K562 (cell line): ENCODE measurements around the gene DCAF6. TPM values are rescaled to one million over a fixed set of nuclear protein-coding genes. Genes with fewer than 3 reads are reported as not detected.

Source experiments
- ATAC-seq: fragments of 200-7000 bp; cut with Tn5 transposase; 3 replicates; pipeline ENCODE4 v1.9.1; 2020; ENCODE audit warnings: moderate library complexity
- BruUV-seq: library from RNA; stranded (reverse); fragments of 400-500 nt; replicated peaks from 2 replicates; lab custom pipeline; 2021; lab: Mats Ljungman, UMichigan
- CTCF ChIA-PET: fragments of 300-600 bp; formaldehyde crosslinking; extraction: SDS; loops from one replicate; lab custom pipeline; 2021; ENCODE audit warnings: low intra/inter-chr PET ratio; lab: Yijun Ruan, JAX
- POLR2A ChIA-PET: fragments of 300-600, 350-650 bp; sonication (Branson Sonifier 250); formaldehyde crosslinking; extraction: SDS; loops from one replicate; lab custom pipeline; 2021; ENCODE audit warnings: antibody characterized with exemption, inconsistent platforms; lab: Yijun Ruan, JAX
- DNase-seq, 4 experiments: peaks; one replicate each; pipeline versions ENCODE4 v3.0.0 to v3.0.0-alpha.2; 2011 to 2018; ENCODE audit warnings: low spot score in 3 of 4, mixed read lengths in 3 of 4; ENCODE audit errors: extremely low read depth in 1 of 4
- FAIRE-seq: peaks from 2 replicates; lab custom pipeline; 2011; peaks lifted over from hg19 to GRCh38; lab: Jason Lieb, UNC
- H2AFZ ChIP-seq: 2 replicates; pipeline ENCODE4 v1.6.0; 2011; ENCODE audit warnings: low read depth, low read length, control low read depth, inconsistent platforms
- H3K27ac ChIP-seq: fragments of 200-600 bp; 3 replicates; pipeline ENCODE4 v1.8.0; 2011; ENCODE audit warnings: low read depth, mild to moderate bottlenecking, control low read depth, inconsistent platforms, low read length, moderate library complexity, mixed read lengths; ENCODE audit errors: extremely low read depth
- H3K27me3 ChIP-seq, 2 experiments: fragments of 300-600 bp in 1 of 2; 2 replicates in 1 of 2; 3 replicates in 1 of 2; pipeline versions ENCODE4 v1.6.0 to v1.8.0; 2011; ENCODE audit warnings: inconsistent platforms in 2 of 2, low read length in 2 of 2, mild to moderate bottlenecking in 1 of 2, mixed read lengths in 1 of 2, moderate library complexity in 1 of 2; ENCODE audit not compliant: control insufficient read depth in 2 of 2, insufficient read depth in 2 of 2
- H3K36me3 ChIP-seq: fragments of 300-600 bp; 3 replicates; pipeline ENCODE4 v1.8.0; 2011; ENCODE audit warnings: mild to moderate bottlenecking, low read length, inconsistent platforms; ENCODE audit not compliant: control insufficient read depth, insufficient read depth
- H3K4me1 ChIP-seq, 2 experiments: fragments of 200-600 bp in 1 of 2; replicated peaks in 1 of 2; 2 replicates in 1 of 2; 3 replicates in 1 of 2; pipeline versions ENCODE4 v1.5.1 to v1.8.0; 2011; ENCODE audit warnings: inconsistent platforms in 2 of 2, low read length in 2 of 2, mild to moderate bottlenecking in 1 of 2, mixed read lengths in 1 of 2, moderate library complexity in 1 of 2; ENCODE audit not compliant: control insufficient read depth in 2 of 2, insufficient read depth in 2 of 2
- H3K4me2 ChIP-seq: 2 replicates; pipeline ENCODE4 v1.6.1; 2011; ENCODE audit warnings: low read length, control low read depth, inconsistent platforms, mixed read lengths; ENCODE audit not compliant: insufficient read depth
- H3K4me3 ChIP-seq: fragments of 200-600 bp; sonication (generic), shearing (Covaris generic); 2 replicates; pipeline ENCODE4 v1.5.1; 2016; ENCODE audit warnings: control low read depth, inconsistent platforms
- H3K79me2 ChIP-seq: fragments of 200-600 bp; 3 replicates; pipeline ENCODE4 v1.8.0; 2011; ENCODE audit warnings: low read length, inconsistent platforms; ENCODE audit not compliant: control insufficient read depth, insufficient read depth
- H3K9ac ChIP-seq, 2 experiments: 2 replicates each; pipeline versions ENCODE4 v1.6.0 to v1.6.1; 2011; ENCODE audit warnings: low read depth in 2 of 2, low read length in 2 of 2, control low read depth in 1 of 2, inconsistent platforms in 1 of 2, mild to moderate bottlenecking in 1 of 2, mixed read lengths in 1 of 2; ENCODE audit not compliant: insufficient read depth in 1 of 2
- H3K9me1 ChIP-seq: one replicate; pipeline ENCODE4 v1.6.0; 2011; ENCODE audit warnings: inconsistent platforms, mild to moderate bottlenecking, low read length, moderate library complexity; ENCODE audit not compliant: control insufficient read depth, insufficient read depth
- H3K9me3 ChIP-seq: replicated peaks from 2 replicates; pipeline ENCODE4 v1.5.1; 2011; ENCODE audit warnings: low read depth, low read length, inconsistent platforms; ENCODE audit not compliant: control insufficient read depth, insufficient read depth
- H4K20me1 ChIP-seq: replicated peaks from 2 replicates; pipeline ENCODE4 v1.6.1; 2011; ENCODE audit warnings: low read length, inconsistent platforms, mixed read lengths; ENCODE audit not compliant: control insufficient read depth, insufficient read depth
- AFF4 ChIP-seq: sonication (generic); formaldehyde crosslinking; IDR thresholded peaks from 2 replicates; pipeline ENCODE4 v1.8.0; 2023; ENCODE audit warnings: mild to moderate bottlenecking, missing genetic modification reagents
- ARNT ChIP-seq, 2 experiments: fragments of 450-650 bp; IDR thresholded peaks; 2 replicates each; pipeline ENCODE4 v1.6.1; 2016; ENCODE audit warnings: mild to moderate bottlenecking in 1 of 2
- ATF1 ChIP-seq, 2 experiments: fragments of 450-650 bp in 1 of 2; IDR thresholded peaks; 2 replicates each; pipeline ENCODE4 v1.6.1; 2016; ENCODE audit warnings: missing compliant biosample characterization in 1 of 2, missing genetic modification characterization in 1 of 2
- ATF7 ChIP-seq: fragments of 450-650 bp; IDR thresholded peaks from 2 replicates; pipeline ENCODE4 v1.7.1; 2014; ENCODE audit warnings: mild to moderate bottlenecking, moderate library complexity
- CSDE1 ChIP-seq, 2 experiments: fragments of 450-650 bp; IDR thresholded peaks; 2 replicates each; pipeline ENCODE4 v1.6.1; 2016; ENCODE audit warnings: mild to moderate bottlenecking in 1 of 2
- EP400 ChIP-seq: fragments of 450-650 bp; IDR thresholded peaks from 2 replicates; pipeline ENCODE4 v1.6.1; 2017; ENCODE audit warnings: antibody characterized with exemption, mild to moderate bottlenecking, moderate library complexity
- FOXK2 ChIP-seq, 2 experiments: fragments of 450-650 bp; IDR thresholded peaks in 1 of 2; conservative IDR thresholded peaks in 1 of 2; 2 replicates each; pipeline ENCODE4 v1.6.1; 2016; ENCODE audit warnings: low read depth in 2 of 2, mild to moderate bottlenecking in 1 of 2
- ILF3 ChIP-seq: fragments of 450-650 bp; IDR thresholded peaks from 2 replicates; pipeline ENCODE4 v1.6.1; 2018; ENCODE audit warnings: antibody characterized with exemption, mild to moderate bottlenecking, moderate library complexity, borderline replicate concordance
- JUND ChIP-seq, 2 experiments: IDR thresholded peaks; 2 replicates in 1 of 2; 3 replicates in 1 of 2; pipeline ENCODE4 v1.6.1; 2011; ENCODE audit warnings: borderline replicate concordance in 2 of 2, low read depth in 2 of 2, low read length in 2 of 2, improper control_type of control experiment in 1 of 2, missing biosample characterization in 1 of 2, missing genetic modification characterization in 1 of 2, missing genetic modification reagents in 1 of 2
- MAFG ChIP-seq: fragments of 450-650 bp; conservative IDR thresholded peaks from 2 replicates; pipeline ENCODE4 v1.6.1; 2016; ENCODE audit warnings: missing genetic modification characterization, missing compliant biosample characterization
- NFE2L1 ChIP-seq: fragments of 450-650 bp; IDR thresholded peaks from 2 replicates; pipeline ENCODE4 v1.6.1; 2016; ENCODE audit warnings: missing genetic modification characterization, low read depth, mild to moderate bottlenecking, missing compliant biosample characterization, moderate library complexity, borderline replicate concordance
- POLR2G ChIP-seq: fragments of 200-400 bp; formaldehyde crosslinking; IDR thresholded peaks from 2 replicates; pipeline ENCODE4 v1.6.1; 2017; ENCODE audit warnings: low read depth, mild to moderate bottlenecking, antibody characterized with exemption, low read length, moderate library complexity
- RAD51 ChIP-seq: fragments of 450-650 bp; IDR thresholded peaks from 2 replicates; pipeline ENCODE4 v1.7.1; 2016; ENCODE audit warnings: low read depth, mild to moderate bottlenecking, borderline replicate concordance
- ZBTB8A ChIP-seq: fragments of 450-650 bp; IDR thresholded peaks from 2 replicates; pipeline ENCODE4 v1.6.1; 2018; ENCODE audit warnings: mild to moderate bottlenecking, moderate library complexity; ENCODE audit not compliant: partially characterized antibody
- ZNF551 ChIP-seq: fragments of 250-450 bp; sonication (Bioruptor Pico); IDR thresholded peaks from 2 replicates; pipeline ENCODE4 v1.5.0; 2021; ENCODE audit warnings: mild to moderate bottlenecking, moderate library complexity
- WGBS: fragments of 100-300 bp; shearing (Covaris generic); methylation state at CpG from one replicate; pipeline ENCODE4 v1.1.6; 2016; ENCODE audit warnings: low coverage, mixed read lengths; ENCODE audit not compliant: insufficient coverage; ENCODE audit errors: missing lambda C conversion rate; 5-methylcytosine and 5-hydroxymethylcytosine counted together
- in situ Hi-C: fragments of 300-500 bp; cut with MboI; formaldehyde crosslinking; loops from 4 replicates; pipeline ENCODE4 v1.15.0; 2018; ENCODE audit warnings: inconsistent platforms, mixed read lengths
- intact Hi-C: fragments of 100-400 bp; cut with micrococcal nuclease; formaldehyde crosslinking; loops from 2 replicates; pipeline ENCODE4 v1.14.2; 2022
- polyA plus RNA-seq, 8 experiments: library from polyadenylated mRNA; depleted of rRNA in 4 of 8; stranded (reverse) in 5 of 8; unstranded in 3 of 8; fragments of >200 nt; fragmentation: Nextera tagmentation in 2 of 8; fragmentation: Illumina TruSeq in 1 of 8; extraction: Ambion mirVana in 2 of 8; extraction: Trizol in 1 of 8; gene quantifications; 2 replicates each; pipeline versions ENCODE4 v1.2.1 to v1.2.3, GENCODE V29; 2011 to 2014; ENCODE audit warnings: inconsistent platforms in 1 of 8, missing spikeins in 1 of 8
- total RNA-seq, 7 experiments: library from RNA; depleted of rRNA in 6 of 7; stranded (reverse); fragments of >200 nt in 6 of 7; fragmentation: Illumina TruSeq in 2 of 7; extraction: Trizol in 2 of 7; gene quantifications; 2 replicates each; pipeline versions ENCODE4 v1.2.1 to v1.2.3, GENCODE V29; 2011 to 2021; ENCODE audit warnings: low replicate concordance in 1 of 7

DCAF6 gene
- total and polyA plus RNA-seq, 9 of the 15 experiments (the other 6 are each of a cell fraction or from before 2014, with no cell fraction given): 19.1 to 102 (median 46.3) TPM

GRCh38 chr1:167928457-167928852 is 8.0 kb upstream of the DCAF6 start:
- Histone ChIP-seq H3K36me3 (peaks cover 9% of the 10 kb centered on the region; the same call in 2 of the 3 replicates), H2AFZ (peak overlapping the region; percentile 40), H3K27me3 (no peaks in the 10 kb centered on the region), H3K4me2 (peak overlapping the region; percentile 58), H3K9ac (peak overlapping the region in 1 of 2 experiments; percentile 58; a peak in 2 of 4 replicates), H3K9me1 (no peaks in the 10 kb centered on the region), H3K4me1 (peaks cover 24 to 41% of the 10 kb centered on the region in 2 experiments), H3K79me2 (peaks cover 95% of the 10 kb centered on the region), H3K9me3 (no peaks in the 10 kb centered on the region), H4K20me1 (no peaks in the 10 kb centered on the region), H3K27ac (peak overlapping the region; percentile 69), H3K4me3 (peak overlapping the region; percentile 1; the same call in 1 of the 2 replicates)
- in situ Hi-C loops (no loop called here), intact Hi-C loops (no loop called here)
- no TSS peak for BruUV-seq
- ChIA-PET CTCF (no interaction called here), POLR2A (interaction anchor here (0.7 to 2.7 kb wide), 6 partner anchors 8 to 312 kb away, joined by 3 to 24 read pairs (median 5); partner anchors contain the start of genes ADCY10, DCAF6 and MPC2)
- peak; percentile 11 for FAIRE-seq
- peak; percentile 56 for ATAC-seq
- peak in 2 of 4 experiments; percentile 33 to 45 for DNase-seq
- 9% methylated on average over 2 of the region's 2 CpGs for WGBS
- TF ChIP-seq AFF4 (CRISPR knock-in tag) (0 out of 2 replicates have a peak, but pooled peaks have one; percentile 30), EP400 (peak; percentile 51), RAD51 (0 out of 2 replicates have a peak, but pooled peaks have one; percentile 20), JUND (IDR thresholded peaks at IDR 0.05; ENCODE audit: borderline replicate concordance, low read depth, low read length) (0 out of 2 replicates have a peak, but pooled peaks have one; percentile 2), JUND (tag; IDR thresholded peaks at IDR 0.05; ENCODE audit: borderline replicate concordance, low read depth, low read length) (no peak; the same call in 2 of the 3 replicates), ARNT (IDR thresholded peaks at IDR 0.05) (no peak), ZBTB8A (no peak), ATF1 (CRISPR knock-in tag; IDR thresholded peaks at IDR 0.05) (no peak), ATF1 (tag; IDR thresholded peaks at IDR 0.05) (peak; percentile 53; the same call in 1 of the 2 replicates), CSDE1 (IDR thresholded peaks at IDR 0.05) (0 out of 4 replicates have a peak, but pooled peaks of 1 of the 2 experiments have one; percentile 23), ZNF551 (CRISPR knock-in tag) (0 out of 2 replicates have a peak, but pooled peaks have one; percentile 13), MAFG (tag) (peak; percentile 91), ATF7 (0 out of 2 replicates have a peak, but pooled peaks have one; percentile 40), ILF3 (0 out of 2 replicates have a peak, but pooled peaks have one; percentile 5), NFE2L1 (peak; percentile 82), FOXK2 (conservative IDR thresholded peaks at IDR 0.05 in 1 of 2, IDR thresholded peaks at IDR 0.05 in 1 of 2; ENCODE audit: low read depth in 2 of 2) (peak in 1 of 2 experiments; percentile 34; a peak in 2 of 4 replicates), POLR2G (no peak)
